ENCODE measurements around the gene ZSWIM6. TPM values are rescaled to one million over a fixed set of nuclear protein-coding genes. Genes with fewer than 3 reads are reported as not detected.
"Not testable (repeated sequence)": the region's sequence is repeated elsewhere in the genome, so short reads cannot be mapped to it uniquely, and the experiment has no call there.

Gene ZSWIM6
- total RNA-seq, 2 experiments from 2014 or later = 4.1 TPM

GRCh38 chr5:61402244-61402823 is 70.3 kb downstream of the ZSWIM6 start:
- peaks cover 22% of the 10 kb centered on the region for H3K4me1 Mint-ChIP-seq (ENCODE audit: low read depth)
- DNase-seq (no peak), ATAC-seq (ENCODE audit: poor library complexity) (no peak)
- Histone ChIP-seq H3K27ac (ENCODE audit: low read depth in 1 of 2, low read length in 2 of 2) (no peak overlapping the region), H3K4me1 (ENCODE audit: insufficient read depth, low read length) (no peaks in the 10 kb centered on the region), H3K27me3 (ENCODE audit: control insufficient read depth in 1 of 2, insufficient read depth in 2 of 2, low read length in 2 of 2) (no peaks in the 10 kb centered on the region), H3K9me3 (ENCODE audit: control insufficient read depth in 1 of 2, insufficient read depth in 1 of 2, low read length in 2 of 2) (no peaks in the 10 kb centered on the region), H3K4me3 (ENCODE audit: low read length) (no peak overlapping the region), H3K36me3 (ENCODE audit: insufficient read depth, low read length) (no peaks in the 10 kb centered on the region)
- H3K27ac Mint-ChIP-seq = no peak overlapping the region
- CTCF ChIA-PET = no interaction called here
- H3K4me3 Mint-ChIP-seq = no peak overlapping the region
- H3K9me3 Mint-ChIP-seq = no peaks in the 10 kb centered on the region
- H3K36me3 Mint-ChIP-seq (ENCODE audit: low read depth) = no peaks in the 10 kb centered on the region
- no peak for TF ChIP-seq CTCF (IDR thresholded peaks at IDR 0.05)
- no peaks in the 10 kb centered on the region for H3K27me3 Mint-ChIP-seq
- intact Hi-C loops (cut with DNase I, micrococcal nuclease) = loop anchor here in 1 of 2 experiments (5.0 to 10.0 kb wide), 2 partner anchors 240 to 698 kb away; partner anchors contain the start of genes DEPDC1B and SMIM15
- POLR2A ChIA-PET = no interaction called here

- Mint-ChIP-seq H3K4me3 (no peak overlapping the region), H3K36me3 (ENCODE audit: low read depth) (no peaks in the 10 kb centered on the region), H3K27me3 (no peaks in the 10 kb centered on the region), H3K4me1 (ENCODE audit: low read depth) (peaks cover 24% of the 10 kb centered on the region), H3K9me3 (no peaks in the 10 kb centered on the region), H3K27ac (no peak overlapping the region)
- no peak for ATAC-seq (ENCODE audit: poor library complexity)
- Histone ChIP-seq H3K9me3 (ENCODE audit: control insufficient read depth in 1 of 2, insufficient read depth in 1 of 2, low read length in 2 of 2) (no peaks in the 10 kb centered on the region), H3K4me1 (ENCODE audit: insufficient read depth, low read length) (no peaks in the 10 kb centered on the region), H3K36me3 (ENCODE audit: insufficient read depth, low read length) (no peaks in the 10 kb centered on the region), H3K4me3 (ENCODE audit: low read length) (no peak overlapping the region), H3K27ac (ENCODE audit: low read depth in 1 of 2, low read length in 2 of 2) (no peak overlapping the region), H3K27me3 (ENCODE audit: control insufficient read depth in 1 of 2, insufficient read depth in 2 of 2, low read length in 2 of 2) (no peaks in the 10 kb centered on the region)
- no peak for DNase-seq
- no peak for TF ChIP-seq CTCF (IDR thresholded peaks at IDR 0.05)
- CTCF ChIA-PET = no interaction called here
- intact Hi-C loops (cut with DNase I, micrococcal nuclease) = loop anchor here in 1 of 2 experiments (5.0 to 10.0 kb wide), 2 partner anchors 241 to 698 kb away; partner anchors contain the start of genes DEPDC1B and SMIM15
- POLR2A ChIA-PET = interaction anchor here (1.0 kb wide), 1 partner anchor 22 kb away, joined by 5 read pairs; no protein-coding TSS in a partner anchor
These were observed 71.2 kb downstream of the ZSWIM6 start for GRCh38 chr5:61402970-61403900.

- intact Hi-C loops (cut with DNase I, micrococcal nuclease) = loop anchor here (2.0 to 10.0 kb wide), 4 partner anchors 73 to 701 kb away; partner anchors contain the start of genes DEPDC1B (in 1 of the 2) and ZSWIM6 (in 1 of the 2)
- H3K27me3 Mint-ChIP-seq = no peaks in the 10 kb centered on the region
- H3K27ac Mint-ChIP-seq = no peak overlapping the region
These were observed 73.6 kb downstream of the ZSWIM6 start for GRCh38 chr5:61405511-61406295.

GRCh38 chr5:61406497-61406896 is 74.4 kb downstream of the ZSWIM6 start:
- H3K27ac Mint-ChIP-seq; ATAC-seq (ENCODE audit: poor library complexity); DNase-seq; H3K36me3 ChIP-seq (ENCODE audit: insufficient read depth, low read length); POLR2A ChIA-PET; CTCF ChIA-PET; H3K9me3 Mint-ChIP-seq; H3K27me3 ChIP-seq (ENCODE audit: control insufficient read depth in 1 of 2, insufficient read depth in 2 of 2, low read length in 2 of 2); H3K4me3 Mint-ChIP-seq; H3K4me3 ChIP-seq (ENCODE audit: low read length); H3K27me3 Mint-ChIP-seq; H3K36me3 Mint-ChIP-seq (ENCODE audit: low read depth); H3K4me1 ChIP-seq (ENCODE audit: insufficient read depth, low read length); H3K9me3 ChIP-seq (ENCODE audit: control insufficient read depth in 1 of 2, insufficient read depth in 1 of 2, low read length in 2 of 2); H3K27ac ChIP-seq (ENCODE audit: low read depth in 1 of 2, low read length in 2 of 2): not testable (repeated sequence)
- peaks cover 38% of the 10 kb centered on the region for H3K4me1 Mint-ChIP-seq (ENCODE audit: low read depth)
- intact Hi-C loops (cut with DNase I, micrococcal nuclease) = loop anchor here (2.0 to 10.0 kb wide), 4 partner anchors 74 to 702 kb away; partner anchors contain the start of genes DEPDC1B (in 1 of the 2) and ZSWIM6 (in 1 of the 2)

More at GRCh38 chr5:61405511-61406295, 73.6 kb downstream of the ZSWIM6 start:
- Mint-ChIP-seq H3K4me1 (ENCODE audit: low read depth) (peaks cover 38% of the 10 kb centered on the region), H3K9me3 (no peaks in the 10 kb centered on the region), H3K36me3 (ENCODE audit: low read depth) (peaks cover 4% of the 10 kb centered on the region), H3K4me3 (no peak overlapping the region)
- Histone ChIP-seq H3K9me3 (ENCODE audit: control insufficient read depth in 1 of 2, insufficient read depth in 1 of 2, low read length in 2 of 2) (no peaks in the 10 kb centered on the region), H3K27ac (ENCODE audit: low read depth in 1 of 2, low read length in 2 of 2) (no peak overlapping the region), H3K4me3 (ENCODE audit: low read length) (no peak overlapping the region), H3K36me3 (ENCODE audit: insufficient read depth, low read length) (no peaks in the 10 kb centered on the region), H3K4me1 (ENCODE audit: insufficient read depth, low read length) (no peaks in the 10 kb centered on the region), H3K27me3 (ENCODE audit: control insufficient read depth in 1 of 2, insufficient read depth in 2 of 2, low read length in 2 of 2) (no peaks in the 10 kb centered on the region)
- ChIA-PET POLR2A (interaction anchor here (2.2 kb wide), 1 partner anchor 74 kb away, joined by 6 read pairs; no protein-coding TSS in a partner anchor), CTCF (interaction anchor here (1.3 kb wide), 1 partner anchor 19 kb away, joined by 3 read pairs; no protein-coding TSS in a partner anchor)
- peak in 2 of 14 experiments; percentile 23 to 38 for DNase-seq
- no peak for ATAC-seq (ENCODE audit: poor library complexity)
- no peak for TF ChIP-seq CTCF (IDR thresholded peaks at IDR 0.05)
